CD4-positive, alpha-beta memory T cell (primary cell): Measurements from ENCODE around the gene SNTG2. TPM values are rescaled to one million over a fixed set of nuclear protein-coding genes. Genes with fewer than 3 reads are reported as not detected.
A peak's percentile ranks its signal among the peaks of the same experiment; 100 is the strongest.

Experiments used
- CTCF ChIA-PET: fragments of 350-600 bp; sonication (Branson Sonifier 250); formaldehyde crosslinking; loops from one replicate; lab custom pipeline; 2021; ENCODE audit warnings: inconsistent platforms; ENCODE audit not compliant: partially characterized antibody; lab: Charles Lee
- POLR2A ChIA-PET: fragments of 350-600 bp; sonication (Branson Sonifier 250); formaldehyde crosslinking; loops from one replicate; lab custom pipeline; 2021; ENCODE audit not compliant: partially characterized antibody; lab: Charles Lee
- DNase-seq, 5 donors: peaks; one replicate each; pipeline versions ENCODE4 v3.0.0 to v3.0.0-alpha.2; 2020 to 2022; ENCODE audit warnings: mixed read lengths in 1 of 5
- H3K27ac ChIP-seq: one replicate; pipeline ENCODE4 v1.7.0; 2013; ENCODE audit warnings: low read depth, low read length
- H3K27me3 ChIP-seq: 2 replicates; pipeline ENCODE4 v1.7.0; 2013; ENCODE audit warnings: mild to moderate bottlenecking, low read length, moderate library complexity; ENCODE audit not compliant: insufficient read depth
- H3K36me3 ChIP-seq: 2 replicates; pipeline ENCODE4 v1.7.0; 2013; ENCODE audit warnings: mild to moderate bottlenecking, low read length, moderate library complexity; ENCODE audit not compliant: insufficient read depth
- H3K4me1 ChIP-seq: 2 replicates; pipeline ENCODE4 v1.7.0; 2013; ENCODE audit warnings: mild to moderate bottlenecking, low read length, moderate library complexity; ENCODE audit not compliant: insufficient read depth
- H3K4me3 ChIP-seq, 2 donors: one replicate each; pipeline ENCODE4 v1.7.0; 2013; ENCODE audit warnings: low read length in 2 of 2, mild to moderate bottlenecking in 1 of 2
- H3K9me3 ChIP-seq, 2 donors: one replicate each; pipeline ENCODE4 v1.7.0; 2013; ENCODE audit warnings: low read length in 2 of 2, control low read depth in 1 of 2; ENCODE audit not compliant: control insufficient read depth in 1 of 2
- H3K27ac Mint-ChIP-seq, 7 donors: one replicate each; pipeline ENCODE4 v1.8.0; 2020 to 2021; ENCODE audit warnings: mixed read lengths in 7 of 7, mild to moderate bottlenecking in 6 of 7, inconsistent platforms in 3 of 7, moderate library complexity in 3 of 7
- H3K27me3 Mint-ChIP-seq, 2 donors: one replicate each; pipeline ENCODE4 v1.8.0; 2020 to 2021; ENCODE audit warnings: mixed read lengths in 2 of 2
- H3K36me3 Mint-ChIP-seq, 2 donors: one replicate each; pipeline ENCODE4 v1.8.0; 2020 to 2021; ENCODE audit warnings: mixed read lengths in 2 of 2, inconsistent platforms in 1 of 2, mild to moderate bottlenecking in 1 of 2
- H3K4me1 Mint-ChIP-seq, 4 donors: one replicate each; pipeline ENCODE4 v1.8.0; 2020 to 2021; ENCODE audit warnings: mixed read lengths in 4 of 4, mild to moderate bottlenecking in 1 of 4
- H3K4me3 Mint-ChIP-seq, 8 donors: one replicate each; pipeline ENCODE4 v1.8.0; 2020 to 2021; ENCODE audit warnings: mixed read lengths in 8 of 8, mild to moderate bottlenecking in 7 of 8, moderate library complexity in 6 of 8, inconsistent platforms in 3 of 8
- H3K9me3 Mint-ChIP-seq, 8 donors: one replicate each; pipeline ENCODE4 v1.8.0; 2020 to 2021; ENCODE audit warnings: mixed read lengths in 8 of 8, mild to moderate bottlenecking in 5 of 8, inconsistent platforms in 3 of 8, moderate library complexity in 1 of 8
- intact Hi-C: fragments of 100-400 bp; cut with micrococcal nuclease; formaldehyde crosslinking; loops from one replicate; pipeline ENCODE4 v1.15.1; 2023
- polyA plus RNA-seq, 2 donors: library from polyadenylated mRNA; unstranded; fragments of 300-500 nt; fragmentation: Illumina TruSeq; gene quantifications; one replicate each; pipeline ENCODE4 v1.2.3, GENCODE V29; 2021
- total RNA-seq, 2 experiments: library from RNA; stranded (reverse); gene quantifications; one replicate each; pipeline ENCODE4 v1.2.3, GENCODE V29; 2021

The SNTG2 gene
- total and polyA plus RNA-seq, 4 experiments from 2014 or later = 0.55 to 1.3 (median 0.96) TPM; not detected in 1

- Mint-ChIP-seq H3K27ac (no peak overlapping the region), H3K4me3 (no peak overlapping the region), H3K36me3 (no peaks in the 10 kb centered on the region), H3K4me1 (peaks cover 0 to 5% (median 3%) of the 10 kb centered on the region in 4 donors), H3K27me3 (peaks cover 0 to 5% of the 10 kb centered on the region in 2 donors), H3K9me3 (no peaks in the 10 kb centered on the region)
- Histone ChIP-seq H3K9me3 (no peaks in the 10 kb centered on the region), H3K36me3 (no peaks in the 10 kb centered on the region), H3K27ac (no peak overlapping the region), H3K27me3 (no peaks in the 10 kb centered on the region), H3K4me1 (no peaks in the 10 kb centered on the region), H3K4me3 (no peak overlapping the region)
- no peak for DNase-seq
- CTCF ChIA-PET = no interaction called here
- intact Hi-C loops = no loop called here
- POLR2A ChIA-PET = no interaction called here
Observed at GRCh38 chr2:1246239-1246638, 295.6 kb downstream of the SNTG2 start.

DNA sequence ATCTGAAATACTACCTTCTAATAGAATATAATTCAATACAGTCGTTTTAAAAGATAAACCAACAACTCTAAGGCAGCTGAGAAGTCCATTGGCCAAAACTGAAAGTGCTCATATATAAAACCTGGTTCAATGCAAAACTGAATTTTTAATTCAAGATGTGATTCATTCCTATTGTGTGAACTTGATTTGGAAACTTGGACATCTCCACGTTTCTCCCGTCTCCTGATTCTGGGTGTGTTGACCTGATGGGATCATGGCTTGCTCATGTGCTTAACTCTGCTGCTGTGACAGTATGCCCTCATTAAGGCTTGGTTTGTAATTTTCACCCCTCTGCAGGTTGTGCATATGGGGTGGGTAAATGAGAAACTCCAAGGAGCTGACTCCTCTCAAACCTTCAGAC lies 296.3 kb downstream of the SNTG2 start:
- Mint-ChIP-seq H3K36me3 (no peaks in the 10 kb centered on the region), H3K4me3 (no peak overlapping the region), H3K27me3 (peaks cover 0 to 5% of the 10 kb centered on the region in 2 donors), H3K4me1 (peaks cover 0 to 8% (median 4%) of the 10 kb centered on the region in 4 donors), H3K9me3 (no peaks in the 10 kb centered on the region), H3K27ac (no peak overlapping the region)
- Histone ChIP-seq H3K4me1 (no peaks in the 10 kb centered on the region), H3K27ac (no peak overlapping the region), H3K4me3 (no peak overlapping the region), H3K9me3 (no peaks in the 10 kb centered on the region), H3K36me3 (no peaks in the 10 kb centered on the region), H3K27me3 (no peaks in the 10 kb centered on the region)
- DNase-seq = no peak
- CTCF ChIA-PET = no interaction called here
- intact Hi-C loops = no loop called here
- POLR2A ChIA-PET = no interaction called here

DNA sequence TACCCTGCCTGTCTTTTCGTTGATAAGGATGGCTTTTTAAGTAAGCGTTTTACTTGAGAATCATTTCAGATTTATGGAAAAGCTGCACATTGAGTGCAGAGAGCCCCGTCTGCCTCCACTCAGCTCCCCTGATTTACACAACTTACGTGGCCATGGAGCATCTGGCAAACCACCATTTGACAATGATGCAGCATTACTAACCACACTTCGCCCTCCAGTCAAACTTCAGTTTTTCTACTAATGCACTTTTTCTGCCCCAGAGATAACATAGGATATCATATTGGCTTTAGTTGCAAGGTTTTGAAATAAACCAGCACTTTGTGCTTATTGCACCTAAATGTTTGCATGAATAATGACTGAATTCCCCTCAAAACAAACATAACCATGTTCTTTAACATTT lies 297.5 kb downstream of the SNTG2 start:
- no peaks in the 10 kb centered on the region for H3K9me3 ChIP-seq
- intact Hi-C loops = no loop called here
- H3K36me3 ChIP-seq = no peaks in the 10 kb centered on the region
- no peaks in the 10 kb centered on the region for H3K9me3 Mint-ChIP-seq
- H3K27me3 ChIP-seq = no peaks in the 10 kb centered on the region
- no peak overlapping the region for H3K4me3 Mint-ChIP-seq
- no peak overlapping the region for H3K27ac Mint-ChIP-seq
- H3K4me3 ChIP-seq = no peak overlapping the region
- peaks cover 0 to 3% of the 10 kb centered on the region in 2 donors for H3K27me3 Mint-ChIP-seq
- peaks cover 0 to 8% (median 4%) of the 10 kb centered on the region in 4 donors for H3K4me1 Mint-ChIP-seq
- ChIA-PET POLR2A (no interaction called here), CTCF (no interaction called here)
- H3K4me1 ChIP-seq = no peaks in the 10 kb centered on the region
- H3K27ac ChIP-seq = no peak overlapping the region
- no peaks in the 10 kb centered on the region for H3K36me3 Mint-ChIP-seq
- DNase-seq = no peak

DNA sequence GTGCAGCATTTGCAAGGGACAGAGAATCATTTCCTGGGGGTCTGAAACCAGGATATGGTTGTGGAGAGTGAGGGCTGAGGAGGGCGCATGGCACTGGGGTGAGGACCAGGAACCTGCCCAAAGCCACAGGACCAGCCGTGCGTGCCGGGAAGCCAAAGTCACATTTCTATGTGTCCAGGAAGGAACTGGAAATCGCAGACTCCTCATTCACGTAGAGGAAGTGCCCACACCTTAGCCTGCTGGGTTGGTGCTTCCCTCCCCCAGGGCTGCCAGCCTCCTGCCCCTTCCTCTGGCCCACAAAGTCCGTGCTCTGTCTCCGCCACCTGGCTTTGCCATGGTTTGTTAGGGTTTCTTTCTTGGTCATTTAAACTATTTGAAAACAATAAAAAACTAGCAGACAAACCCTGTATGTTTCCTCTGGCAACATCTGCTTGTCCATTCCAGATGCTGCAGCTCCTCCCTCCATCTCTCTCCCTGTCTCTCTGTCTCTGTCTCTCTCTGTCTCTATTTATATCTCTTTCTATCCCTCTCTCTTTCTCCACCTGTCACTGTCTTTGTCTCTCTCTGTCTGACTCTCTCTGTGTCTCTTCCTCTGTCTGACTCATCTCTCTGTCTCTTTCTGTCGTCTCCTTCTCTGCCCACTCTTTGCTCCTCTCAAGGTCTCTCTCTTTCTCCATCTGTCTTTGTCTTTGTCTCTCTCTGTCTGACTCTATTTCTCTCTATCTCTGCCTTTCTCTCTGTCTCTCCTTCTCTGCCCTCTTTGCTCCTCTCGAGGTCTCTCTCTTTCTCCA lies 299.4 kb downstream of the SNTG2 start:
- Mint-ChIP-seq H3K27ac (peak overlapping the region in 2 of 7 donors; percentile 45 to 50), H3K4me3 (no peak overlapping the region), H3K4me1 (peaks cover 0 to 8% (median 4%) of the 10 kb centered on the region in 4 donors), H3K9me3 (no peaks in the 10 kb centered on the region), H3K36me3 (no peaks in the 10 kb centered on the region), H3K27me3 (peaks cover 0 to 4% of the 10 kb centered on the region in 2 donors)
- POLR2A ChIA-PET = no interaction called here
- no peaks in the 10 kb centered on the region for H3K27me3 ChIP-seq
- no peaks in the 10 kb centered on the region for H3K4me1 ChIP-seq
- no peak overlapping the region for H3K4me3 ChIP-seq
- CTCF ChIA-PET = no interaction called here
- H3K36me3 ChIP-seq = no peaks in the 10 kb centered on the region
- no peak overlapping the region for H3K27ac ChIP-seq
- no peaks in the 10 kb centered on the region for H3K9me3 ChIP-seq
- intact Hi-C loops = no loop called here
- DNase-seq = no peak

DNA sequence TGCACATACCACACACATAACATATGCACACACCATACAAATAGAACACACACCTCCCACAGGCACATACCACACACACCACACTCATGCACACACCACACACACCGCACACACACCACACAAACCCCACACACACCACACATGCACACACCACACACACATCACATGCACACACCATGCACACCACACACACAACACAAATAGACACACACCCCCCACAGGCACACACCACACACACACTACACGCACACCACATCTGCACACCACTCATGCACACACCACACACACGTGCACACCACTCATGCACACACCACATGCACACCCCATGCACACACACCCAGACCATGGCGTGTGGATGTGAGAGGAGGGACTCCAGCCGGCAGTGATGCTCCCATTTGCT lies 300.9 kb downstream of the SNTG2 start:
- POLR2A ChIA-PET = no interaction called here
- peaks cover 0 to 7% of the 10 kb centered on the region in 2 donors for H3K27me3 Mint-ChIP-seq
- Histone ChIP-seq H3K4me3 (no peak overlapping the region), H3K4me1 (no peaks in the 10 kb centered on the region), H3K36me3 (no peaks in the 10 kb centered on the region), H3K9me3 (no peaks in the 10 kb centered on the region), H3K27ac (no peak overlapping the region), H3K27me3 (no peaks in the 10 kb centered on the region)
- peak overlapping the region in 2 of 7 donors; percentile 5 to 71 for H3K27ac Mint-ChIP-seq
- H3K9me3 Mint-ChIP-seq = no peaks in the 10 kb centered on the region
- intact Hi-C loops = no loop called here
- H3K4me1 Mint-ChIP-seq = peaks cover 0 to 8% (median 4%) of the 10 kb centered on the region in 4 donors
- DNase-seq = no peak
- CTCF ChIA-PET = no interaction called here
- H3K36me3 Mint-ChIP-seq = no peaks in the 10 kb centered on the region
- no peak overlapping the region for H3K4me3 Mint-ChIP-seq

GRCh38 chr2:1253629-1254028 lies 303.0 kb downstream of the SNTG2 start:
- no peak for DNase-seq
- Mint-ChIP-seq H3K4me3 (no peak overlapping the region), H3K9me3 (no peaks in the 10 kb centered on the region), H3K27me3 (peaks cover 0 to 7% of the 10 kb centered on the region in 2 donors), H3K4me1 (peaks cover 0 to 8% (median 4%) of the 10 kb centered on the region in 4 donors), H3K36me3 (no peaks in the 10 kb centered on the region), H3K27ac (no peak overlapping the region)
- no peaks in the 10 kb centered on the region for H3K27me3 ChIP-seq
- H3K9me3 ChIP-seq = no peaks in the 10 kb centered on the region
- POLR2A ChIA-PET = no interaction called here
- H3K36me3 ChIP-seq = no peaks in the 10 kb centered on the region
- intact Hi-C loops = no loop called here
- CTCF ChIA-PET = no interaction called here
- no peak overlapping the region for H3K27ac ChIP-seq
- H3K4me1 ChIP-seq = no peaks in the 10 kb centered on the region
- H3K4me3 ChIP-seq = no peak overlapping the region

DNA sequence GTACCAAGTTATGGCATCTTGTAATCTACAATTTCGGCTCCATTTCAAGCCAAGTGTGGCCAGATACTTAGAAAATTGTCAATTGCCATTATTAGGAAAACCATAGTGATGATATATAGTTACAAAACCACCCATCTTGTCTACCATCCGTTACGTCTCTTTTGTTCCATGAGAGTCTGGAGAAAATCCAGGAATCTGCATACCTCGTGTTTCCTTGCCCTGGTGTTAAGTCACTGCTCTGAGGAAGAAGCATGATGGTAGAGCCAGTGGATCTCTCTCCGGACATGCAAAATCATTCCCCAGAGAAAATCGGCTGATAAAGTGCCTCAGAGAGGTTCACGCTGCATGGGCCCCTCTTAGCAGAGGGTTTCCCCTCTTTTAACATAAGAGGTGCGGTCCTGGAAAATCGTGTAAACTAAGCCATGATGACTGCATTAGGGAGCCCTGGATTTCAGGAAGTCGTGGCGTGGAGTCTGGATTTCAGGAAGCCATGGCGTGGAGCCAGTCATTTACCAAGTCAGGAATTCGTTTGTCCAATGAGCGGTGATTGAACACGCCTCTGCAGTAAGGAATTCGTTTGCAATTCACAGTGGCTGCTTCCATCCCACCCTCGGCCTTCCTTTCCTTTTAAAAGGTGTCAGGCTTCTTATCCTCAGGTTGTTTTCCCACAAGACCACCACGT lies 304.2 kb downstream of the SNTG2 start:
- H3K27ac Mint-ChIP-seq = no peak overlapping the region
- POLR2A ChIA-PET = no interaction called here

More for the DNA sequence above, 304.2 kb downstream of the SNTG2 start:
- intact Hi-C loops = no loop called here
- Mint-ChIP-seq H3K4me3 (no peak overlapping the region), H3K36me3 (no peaks in the 10 kb centered on the region), H3K27me3 (peaks cover 0 to 7% of the 10 kb centered on the region in 2 donors), H3K9me3 (no peaks in the 10 kb centered on the region), H3K4me1 (peaks cover 0 to 9% (median 4%) of the 10 kb centered on the region in 4 donors)
- H3K36me3 ChIP-seq = no peaks in the 10 kb centered on the region
- H3K9me3 ChIP-seq = no peaks in the 10 kb centered on the region
- DNase-seq = no peak
- no peaks in the 10 kb centered on the region for H3K27me3 ChIP-seq
- CTCF ChIA-PET = no interaction called here
- H3K27ac ChIP-seq = no peak overlapping the region
- no peak overlapping the region for H3K4me3 ChIP-seq
- H3K4me1 ChIP-seq = no peaks in the 10 kb centered on the region
